GM23248 (cell line): ENCODE measurements around the gene BCL2. TPM values are rescaled to one million over a fixed set of nuclear protein-coding genes. Genes with fewer than 3 reads are reported as not detected.

ENCODE experiments used
- DNase-seq: peaks from one replicate; pipeline ENCODE4 v3.0.0-alpha.2; 2015
- H2AFZ ChIP-seq: fragments of 200-600 bp; sonication (generic); 2 replicates; pipeline ENCODE4 v1.6.1; 2016; ENCODE audit warnings: antibody characterized with exemption
- H3F3A ChIP-seq: fragments of 200-600 bp; sonication (generic); 2 replicates; pipeline ENCODE4 v1.6.1; 2016; ENCODE audit warnings: mild to moderate bottlenecking, antibody characterized with exemption, mixed run types; ENCODE audit not compliant: insufficient read depth
- H3K27ac ChIP-seq: fragments of 200-600 bp; sonication (generic); 2 replicates; pipeline ENCODE4 v1.5.1; 2016; ENCODE audit warnings: mild to moderate bottlenecking
- H3K27me3 ChIP-seq: fragments of 200-600 bp; sonication (generic); replicated peaks from 2 replicates; pipeline ENCODE4 v1.6.1; 2016; ENCODE audit warnings: mild to moderate bottlenecking; ENCODE audit not compliant: insufficient read depth
- H3K36me3 ChIP-seq: fragments of 200-600 bp; sonication (generic); 2 replicates; pipeline ENCODE4 v1.6.1; 2016; ENCODE audit warnings: low read depth, mild to moderate bottlenecking
- H3K4me1 ChIP-seq: fragments of 200-600 bp; sonication (generic); 2 replicates; pipeline ENCODE4 v1.6.1; 2016; ENCODE audit warnings: mild to moderate bottlenecking; ENCODE audit not compliant: insufficient read depth
- H3K4me2 ChIP-seq: fragments of 200-600 bp; sonication (generic); one replicate; pipeline ENCODE4 v1.6.1; 2016; ENCODE audit warnings: mild to moderate bottlenecking; ENCODE audit not compliant: unreplicated experiment
- H3K4me3 ChIP-seq: fragments of 200-600 bp; sonication (generic); 2 replicates; pipeline ENCODE4 v1.5.1; 2016; ENCODE audit warnings: mild to moderate bottlenecking
- H3K79me2 ChIP-seq: fragments of 200-600 bp; sonication (generic); 2 replicates; pipeline ENCODE4 v1.6.1; 2016; ENCODE audit warnings: mild to moderate bottlenecking; ENCODE audit not compliant: insufficient read depth
- H3K9ac ChIP-seq: fragments of 200-600 bp; sonication (generic); 2 replicates; pipeline ENCODE4 v1.6.1; 2016; ENCODE audit warnings: mild to moderate bottlenecking
- H3K9me2 ChIP-seq: fragments of 200-600 bp; sonication (generic); 2 replicates; pipeline ENCODE4 v1.6.1; 2016; ENCODE audit warnings: mixed run types, mild to moderate bottlenecking, moderate library complexity; ENCODE audit not compliant: insufficient read depth
- H3K9me3 ChIP-seq: fragments of 200-600 bp; sonication (generic); one replicate; pipeline ENCODE4 v1.6.1; 2017; ENCODE audit warnings: low read depth
- H4K20me1 ChIP-seq: fragments of 200-600 bp; sonication (generic); 2 replicates; pipeline ENCODE4 v1.6.0; 2016; ENCODE audit not compliant: insufficient read depth
- EZH2 ChIP-seq: fragments of 200-600 bp; sonication (generic); IDR thresholded peaks from 2 replicates; pipeline ENCODE4 v1.6.1; 2018; ENCODE audit warnings: antibody characterized with exemption, mild to moderate bottlenecking; ENCODE audit not compliant: insufficient read depth, poor library complexity, severe bottlenecking
- EZH2phosphoT487 ChIP-seq: fragments of 200-600 bp; sonication (generic); IDR thresholded peaks from 2 replicates; pipeline ENCODE4 v1.6.1; 2018; ENCODE audit warnings: antibody characterized with exemption, moderate library complexity, mild to moderate bottlenecking, low read depth; ENCODE audit not compliant: insufficient read depth
- WGBS, 2 experiments: methylation state at CpG; one replicate each; pipeline ENCODE4 v1.1.6; 2015 to 2017; ENCODE audit warnings: low lambda C conversion rate in 2 of 2, low coverage in 1 of 2; ENCODE audit errors: missing lambda C conversion rate in 2 of 2; 5-methylcytosine and 5-hydroxymethylcytosine counted together
- in situ Hi-C: fragments of 300-500 bp; cut with MboI; formaldehyde crosslinking; loops from 2 replicates; pipeline ENCODE4 v1.15.0; 2020
- polyA plus RNA-seq: library from polyadenylated mRNA; unstranded; fragments of >200 nt; fragmentation: Nextera tagmentation; extraction: Ambion mirVana; gene quantifications from 2 replicates; pipeline ENCODE4 v1.2.1, GENCODE V29; 2016
- total RNA-seq: library from RNA; depleted of rRNA; stranded (reverse); fragments of >200 nt; shearing (Covaris generic); gene quantifications from 2 replicates; pipeline ENCODE4 v1.2.3, GENCODE V29; 2014

Gene BCL2
- total and polyA plus RNA-seq, 2 experiments from 2014 or later = 0.30 to 1.5 TPM

- H3K9ac ChIP-seq = peak overlapping the region; percentile 58
- H2AFZ ChIP-seq = peak overlapping the region; percentile 22; the same call in 1 of the 2 replicates
- peak; percentile 92 for DNase-seq
- 0 to 2% methylated on average over 8 of the region's 8 CpGs for WGBS, 2 experiments
- peak overlapping the region; percentile 37 for H3K4me3 ChIP-seq
- H3K9me2 ChIP-seq = no peaks in the 10 kb centered on the region
- no peaks in the 10 kb centered on the region for H3K27me3 ChIP-seq
- in situ Hi-C loops = no loop called here
- peaks cover 58% of the 10 kb centered on the region for H3K36me3 ChIP-seq
- H3K9me3 ChIP-seq = no peaks in the 10 kb centered on the region
- peaks cover 14% of the 10 kb centered on the region for H3K4me1 ChIP-seq
- H4K20me1 ChIP-seq = no peaks in the 10 kb centered on the region
- no peaks in the 10 kb centered on the region for H3K79me2 ChIP-seq
- no peak for TF ChIP-seq EZH2phosphoT487
- no peak for TF ChIP-seq EZH2
- H3K27ac ChIP-seq = peak overlapping the region; percentile 84
- H3F3A ChIP-seq = peaks cover 48% of the 10 kb centered on the region
- H3K4me2 ChIP-seq = peak overlapping the region; percentile 74
Measured at GRCh38 chr18:63336366-63337099, 17.0 kb upstream of the BCL2 start.

- in situ Hi-C loops = no loop called here
- no peaks in the 10 kb centered on the region for H3K9me2 ChIP-seq
- H3K27me3 ChIP-seq = no peaks in the 10 kb centered on the region
- peaks cover 43% of the 10 kb centered on the region for H3K36me3 ChIP-seq
- 77 to 86% methylated on average over 4 of the region's 4 CpGs for WGBS, 2 experiments
- H3K4me1 ChIP-seq = peaks cover 5% of the 10 kb centered on the region
- no peak overlapping the region for H2AFZ ChIP-seq
- H3K9me3 ChIP-seq = no peaks in the 10 kb centered on the region
- peaks cover 11% of the 10 kb centered on the region for H3F3A ChIP-seq
- DNase-seq = no peak
- H3K4me2 ChIP-seq = no peak overlapping the region
- no peaks in the 10 kb centered on the region for H3K79me2 ChIP-seq
- H3K27ac ChIP-seq = no peak overlapping the region
- H3K4me3 ChIP-seq = no peak overlapping the region
- no peak overlapping the region for H3K9ac ChIP-seq
- no peaks in the 10 kb centered on the region for H4K20me1 ChIP-seq
- no peak for TF ChIP-seq EZH2
- TF ChIP-seq EZH2phosphoT487 = no peak
Measured at GRCh38 chr18:63331105-63331504, 11.5 kb upstream of the BCL2 start.

- no peak overlapping the region for H2AFZ ChIP-seq
- WGBS, 2 experiments = 74 to 79% methylated on average over 7 of the region's 7 CpGs
- no peak overlapping the region for H3K9ac ChIP-seq
- H3K36me3 ChIP-seq = peaks cover 33% of the 10 kb centered on the region
- no peak overlapping the region for H3K4me2 ChIP-seq
- no peaks in the 10 kb centered on the region for H3K27me3 ChIP-seq
- no peaks in the 10 kb centered on the region for H4K20me1 ChIP-seq
- H3K79me2 ChIP-seq = no peaks in the 10 kb centered on the region
- DNase-seq = no peak
- no peak overlapping the region for H3K27ac ChIP-seq
- H3K9me3 ChIP-seq = no peaks in the 10 kb centered on the region
- in situ Hi-C loops = loop anchor here (5.0 kb wide), 1 partner anchor 197 kb away; no protein-coding TSS in a partner anchor
- H3K4me3 ChIP-seq = no peak overlapping the region
- H3K9me2 ChIP-seq = no peaks in the 10 kb centered on the region
- no peaks in the 10 kb centered on the region for H3K4me1 ChIP-seq
- H3F3A ChIP-seq = peaks cover 4% of the 10 kb centered on the region; the same call in 1 of the 2 replicates
- no peak for TF ChIP-seq EZH2
- no peak for TF ChIP-seq EZH2phosphoT487
Measured at GRCh38 chr18:63329431-63330145, 10.0 kb upstream of the BCL2 start.

DNA sequence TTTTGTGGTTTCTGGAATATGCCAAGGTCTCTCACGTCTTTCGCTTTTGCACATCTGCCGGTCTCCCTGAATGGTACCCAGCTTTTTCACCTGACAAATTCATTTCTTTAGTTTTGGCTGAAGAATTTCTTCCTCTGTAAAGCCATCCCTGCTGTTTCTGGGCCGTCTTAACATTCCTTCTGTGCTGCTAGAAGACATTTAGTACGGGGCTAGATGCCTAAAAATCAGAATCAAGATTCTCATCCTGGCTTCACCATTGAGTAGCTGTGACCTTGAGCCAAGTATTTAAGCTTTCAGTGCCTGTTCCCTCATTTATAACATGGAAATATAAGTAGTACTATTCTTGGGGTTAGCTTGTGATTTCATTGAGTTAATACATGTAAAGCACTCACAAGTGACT is 6.4 kb upstream of the BCL2 start:
- WGBS, 2 experiments = 68 to 76% methylated on average over 5 of the region's 5 CpGs
- Histone ChIP-seq H3F3A (peaks cover 20% of the 10 kb centered on the region; the same call in 1 of the 2 replicates), H2AFZ (no peak overlapping the region), H3K9ac (no peak overlapping the region), H3K79me2 (no peaks in the 10 kb centered on the region), H3K4me1 (no peaks in the 10 kb centered on the region; the same call in 1 of the 2 replicates), H3K27me3 (no peaks in the 10 kb centered on the region), H3K9me3 (no peaks in the 10 kb centered on the region), H3K27ac (no peak overlapping the region), H3K9me2 (no peaks in the 10 kb centered on the region), H3K4me2 (no peak overlapping the region), H4K20me1 (no peaks in the 10 kb centered on the region), H3K36me3 (peaks cover 14% of the 10 kb centered on the region), H3K4me3 (no peak overlapping the region)
- no peak for DNase-seq
- in situ Hi-C loops = loop anchor here (5.0 kb wide), 1 partner anchor 194 kb away; no protein-coding TSS in a partner anchor
- no peak for TF ChIP-seq EZH2
- TF ChIP-seq EZH2phosphoT487 = no peak
